Activated T-cell treated with anti-CD3 and anti-CD28 coated beads for 48 hours (primary cell): ENCODE results near the gene PLCB4.

Experiments
- DNase-seq: peaks from one replicate; pipeline ENCODE4 v3.0.0-alpha.2; 2020; ENCODE audit warnings: low read depth

Gene PLCB4

GRCh38 chr20:9061434-9061833, 7.5 kb upstream of the PLCB4 start:
- DNase-seq: no peak

DNA sequence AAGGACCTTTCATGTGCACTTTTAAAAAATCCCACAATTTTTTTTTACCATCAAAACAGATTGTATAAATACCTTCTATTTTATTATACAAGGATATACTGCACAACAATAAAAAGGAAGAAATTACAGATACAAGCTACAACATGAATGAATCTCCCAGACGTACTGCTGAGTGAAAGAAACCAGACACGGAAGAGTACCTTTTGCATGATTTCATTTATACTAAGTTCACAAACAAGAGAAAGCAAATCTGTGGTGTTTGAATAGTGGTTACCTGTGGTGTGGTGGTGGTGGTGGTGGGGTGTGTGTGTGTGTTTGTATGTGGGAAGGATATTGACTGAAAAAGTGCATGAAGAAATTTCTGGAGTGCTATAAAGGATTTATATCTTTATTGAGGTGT, 6.8 kb upstream of the PLCB4 start:
- no peak for DNase-seq

DNA sequence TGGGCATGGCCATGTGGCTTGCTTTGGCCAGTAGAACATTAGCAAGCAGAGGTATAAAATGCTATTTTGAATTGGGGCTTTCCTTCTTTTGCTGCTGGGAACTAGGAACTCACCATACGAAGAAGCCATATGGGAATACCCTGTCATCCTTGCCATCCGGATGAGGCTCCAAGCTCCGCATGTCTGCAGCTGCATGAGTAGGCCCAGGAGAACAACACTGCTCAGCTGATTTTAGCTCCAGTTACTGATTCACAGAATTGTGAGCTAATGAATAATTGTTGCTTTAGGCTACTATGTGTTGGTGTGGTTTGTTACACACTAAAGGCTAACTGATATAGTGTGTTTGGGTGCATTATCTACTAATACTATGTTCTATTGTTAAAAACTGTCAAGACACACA, 2.7 kb upstream of the PLCB4 start:
- no peak for DNase-seq

DNA sequence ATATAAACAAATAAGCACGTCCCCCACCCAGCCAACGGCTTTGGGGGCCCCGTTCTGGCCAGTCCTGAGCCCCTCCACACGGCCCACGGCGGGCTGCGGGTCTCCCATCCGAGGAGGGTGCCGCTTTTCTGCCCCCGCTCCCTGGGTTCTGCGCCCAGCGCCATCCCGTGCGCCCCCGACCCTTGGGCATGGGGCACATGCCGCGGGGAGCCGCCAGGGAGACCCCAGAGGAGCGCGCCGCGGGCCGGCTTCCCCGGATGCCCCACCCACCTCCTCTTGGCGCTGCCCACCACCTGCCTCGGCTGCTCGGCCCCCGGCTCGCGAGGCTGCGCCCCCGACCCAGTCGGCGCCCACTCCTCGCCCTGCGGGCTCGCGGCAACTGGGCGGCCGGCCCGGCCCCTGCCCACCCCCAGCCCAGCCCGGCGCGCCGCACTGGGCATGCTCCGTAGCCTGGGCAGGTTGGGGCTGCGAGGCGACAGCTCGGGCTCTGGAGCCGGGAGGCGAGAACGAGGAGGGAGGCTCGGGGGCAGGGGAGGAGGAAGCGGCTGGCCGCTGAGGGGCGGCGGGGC, 570 bp upstream of the PLCB4 start:
- DNase-seq: no peak

GRCh38 chr20:9070304-9070703, 1.4 kb downstream of the PLCB4 start:
- no peak for DNase-seq

GRCh38 chr20:9071976-9072726, 3.3 kb downstream of the PLCB4 start:
- no peak for DNase-seq

GRCh38 chr20:9072861-9073500, 4.1 kb downstream of the PLCB4 start:
- no peak for DNase-seq

- no peak for DNase-seq
Observed at GRCh38 chr20:9075264-9076095, 6.6 kb downstream of the PLCB4 start.

- DNase-seq: no peak
Observed at GRCh38 chr20:9076440-9076839, 7.6 kb downstream of the PLCB4 start.

DNA sequence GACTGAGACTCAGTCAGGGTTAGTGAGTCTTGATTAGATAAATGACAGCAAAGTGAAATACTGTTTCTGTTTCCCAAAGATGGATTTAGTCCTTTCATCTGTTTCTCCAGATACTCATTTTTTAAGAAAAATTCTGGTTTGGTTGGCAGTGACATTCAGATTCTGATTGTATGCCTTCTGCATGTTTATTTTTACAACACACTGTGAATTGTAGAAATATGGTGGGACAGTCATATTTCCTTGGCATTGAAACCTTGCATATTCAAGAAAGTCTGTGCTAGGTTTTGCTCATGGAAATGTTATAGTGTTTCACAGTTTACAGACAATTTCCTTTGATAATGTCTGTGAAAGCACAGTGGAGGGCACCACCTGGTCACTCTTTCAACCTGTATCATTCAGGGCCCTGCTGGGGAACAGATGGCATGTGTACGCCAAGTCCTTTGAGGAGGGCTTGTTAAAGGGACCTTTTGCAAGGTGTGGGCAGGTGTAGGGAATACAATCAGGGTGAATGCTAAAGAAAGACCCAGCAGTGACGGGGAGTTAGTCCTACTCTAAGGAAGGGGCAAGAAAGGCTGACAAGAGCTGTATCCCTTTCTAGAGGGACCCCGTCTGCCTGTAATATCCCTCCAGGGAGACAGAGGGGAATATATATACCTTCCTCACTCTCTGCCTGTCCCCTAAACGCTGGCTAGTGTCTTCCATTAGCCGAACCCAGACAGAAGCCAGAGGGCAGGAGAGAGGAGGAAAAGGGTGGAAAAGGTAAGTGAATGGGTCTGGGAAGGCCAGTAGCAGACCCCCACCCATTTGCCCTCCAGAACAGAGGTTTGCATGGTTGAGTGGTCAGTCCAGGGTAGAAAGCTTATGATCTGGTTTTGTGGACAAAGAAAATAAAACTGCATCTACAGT, 10.2 kb downstream of the PLCB4 start:
- no peak for DNase-seq

DNA sequence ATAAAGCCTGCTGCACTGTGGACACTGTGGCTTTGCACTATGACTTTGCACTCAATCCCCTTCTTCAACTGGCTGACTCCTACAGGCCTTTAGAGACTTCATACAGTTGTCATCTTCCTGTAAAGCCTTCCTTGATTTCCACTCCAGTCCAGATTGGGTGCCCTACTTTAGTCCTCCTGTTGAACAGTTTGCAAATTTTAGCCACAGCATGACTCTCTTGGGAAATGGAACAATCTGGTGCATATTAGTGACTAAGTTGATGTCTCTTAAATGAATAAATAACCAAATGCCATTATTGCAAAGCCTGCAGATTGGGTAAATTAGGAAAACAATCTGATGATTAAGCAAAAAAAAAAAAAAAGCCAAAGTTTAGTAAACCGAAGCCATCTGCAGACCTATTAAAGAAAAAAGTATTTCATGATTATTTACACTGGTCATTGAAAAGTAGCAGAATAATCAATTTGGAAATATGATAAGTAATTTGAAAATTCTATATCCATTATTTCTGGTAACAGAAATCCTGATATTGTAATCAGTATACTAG, 12.6 kb downstream of the PLCB4 start:
- DNase-seq: no peak

GRCh38 chr20:9082741-9083140, 13.9 kb downstream of the PLCB4 start:
- DNase-seq: no peak

- DNase-seq: no peak
Observed at GRCh38 chr20:9087531-9088217, 18.8 kb downstream of the PLCB4 start.

DNA sequence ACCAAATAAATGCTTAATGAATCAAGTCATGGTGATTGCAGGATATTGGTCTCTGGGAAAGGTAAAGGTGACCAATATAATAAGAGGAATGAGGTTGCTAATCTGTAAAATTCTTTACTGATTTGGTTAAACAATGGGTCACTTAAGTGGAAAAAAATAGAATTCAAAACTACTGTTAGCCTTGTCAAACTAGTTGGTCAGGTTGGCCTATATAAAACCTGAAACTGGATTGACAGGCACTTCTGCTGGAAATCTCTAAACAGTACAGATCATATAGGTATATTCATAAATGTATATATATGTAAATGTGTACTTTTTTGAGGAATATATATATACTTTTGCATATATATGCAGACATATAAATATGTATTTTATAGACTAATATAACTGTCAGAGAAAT, 19.7 kb downstream of the PLCB4 start:
- no peak for DNase-seq

DNA sequence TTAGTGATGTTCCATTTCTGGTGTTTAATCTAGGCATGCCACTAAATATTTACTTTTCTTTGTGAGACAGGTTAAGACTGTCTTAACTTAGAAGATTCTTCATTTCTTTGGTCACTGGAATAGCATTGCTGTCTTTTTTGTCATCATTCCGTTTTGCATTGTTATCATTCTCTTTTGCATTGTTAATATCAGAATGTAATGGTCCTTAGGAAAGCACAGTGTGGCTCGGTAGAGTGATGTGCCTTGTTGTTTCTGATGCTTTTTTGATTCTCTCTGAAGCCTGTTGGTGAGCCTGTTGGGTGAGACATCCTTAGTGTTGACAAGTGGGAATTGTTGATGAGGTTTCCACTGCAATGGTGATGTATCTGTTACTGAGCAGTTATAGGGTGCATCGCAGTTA, 23.2 kb downstream of the PLCB4 start:
- DNase-seq: no peak

- DNase-seq: no peak
Observed at GRCh38 chr20:9092655-9093054, 23.8 kb downstream of the PLCB4 start.

DNA sequence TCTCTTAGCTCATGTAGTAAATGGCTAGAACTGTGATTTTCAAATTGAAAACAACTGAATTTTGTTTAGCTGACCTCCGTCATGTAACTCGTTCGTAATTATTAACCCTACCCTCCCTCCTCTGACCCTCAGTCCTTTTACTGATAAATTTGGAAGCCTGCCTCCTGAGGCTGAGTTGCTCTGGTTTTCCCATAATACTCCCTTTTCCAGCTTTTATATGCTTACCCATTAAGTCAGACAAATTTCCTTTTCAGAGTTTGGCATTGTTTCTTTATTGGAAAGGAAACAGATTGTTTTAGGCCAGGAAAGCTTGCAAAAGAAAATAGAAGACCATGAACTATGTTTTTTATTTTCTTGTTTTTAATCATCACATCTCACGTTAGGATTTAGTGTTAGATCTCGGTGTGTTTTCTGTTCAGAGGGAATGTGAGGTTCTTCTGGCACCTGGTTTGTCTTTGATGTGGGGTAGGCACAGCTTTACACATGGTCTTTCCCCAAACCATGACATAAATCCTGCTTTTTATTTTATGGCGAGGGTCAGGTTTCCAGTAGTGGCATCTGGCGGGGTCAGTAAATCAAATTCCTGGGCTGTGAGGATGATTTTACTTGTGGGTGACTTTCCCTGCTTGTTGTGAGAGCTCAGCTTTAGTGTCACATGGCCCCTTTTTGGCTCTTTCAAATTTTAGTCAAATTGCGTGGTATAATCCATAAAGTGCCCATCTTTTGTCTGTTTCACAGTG, 24.5 kb downstream of the PLCB4 start:
- DNase-seq: no peak

GRCh38 chr20:9099372-9099771, 30.5 kb downstream of the PLCB4 start:
- no peak for DNase-seq

GRCh38 chr20:9100691-9101090, 31.8 kb downstream of the PLCB4 start:
- no peak for DNase-seq

DNA sequence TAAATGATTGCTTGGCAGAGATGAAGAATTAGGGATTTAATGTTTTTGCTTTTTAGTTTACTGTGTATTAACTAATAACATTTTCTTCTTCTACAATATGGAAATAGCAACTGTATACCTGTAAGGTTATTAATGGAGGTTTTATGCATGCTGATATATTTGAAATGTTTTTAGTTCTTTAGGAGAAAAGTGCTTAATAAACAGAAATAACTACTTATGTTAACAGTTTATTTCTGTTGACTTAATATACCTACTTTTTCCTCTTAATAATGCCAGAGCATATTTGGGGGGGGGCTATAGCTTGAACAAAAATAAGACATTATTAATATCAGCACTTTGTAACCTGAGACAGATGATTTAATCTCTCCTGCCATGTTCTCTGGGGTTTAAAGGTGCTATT, 33.6 kb downstream of the PLCB4 start:
- no peak for DNase-seq
